DND-41 (cell line): ENCODE measurements around the gene YPEL5.

Experiments used
- EZH2 ChIP-seq: IDR thresholded peaks from 3 replicates; pipeline ENCODE4 v1.6.1; 2012; ENCODE audit warnings: borderline replicate concordance, low read depth, mild to moderate bottlenecking, moderate library complexity, low read length, inconsistent platforms; ENCODE audit not compliant: severe bottlenecking
- TF ChIP-seq, protein P1 (sequence below): IDR thresholded peaks from 2 replicates; pipeline ENCODE4 v1.5.1; 2012; ENCODE audit warnings: borderline replicate concordance, low read length, moderate library complexity, mild to moderate bottlenecking; ENCODE audit not compliant: poor library complexity, severe bottlenecking; ENCODE audit errors: extremely low read depth

DNA sequence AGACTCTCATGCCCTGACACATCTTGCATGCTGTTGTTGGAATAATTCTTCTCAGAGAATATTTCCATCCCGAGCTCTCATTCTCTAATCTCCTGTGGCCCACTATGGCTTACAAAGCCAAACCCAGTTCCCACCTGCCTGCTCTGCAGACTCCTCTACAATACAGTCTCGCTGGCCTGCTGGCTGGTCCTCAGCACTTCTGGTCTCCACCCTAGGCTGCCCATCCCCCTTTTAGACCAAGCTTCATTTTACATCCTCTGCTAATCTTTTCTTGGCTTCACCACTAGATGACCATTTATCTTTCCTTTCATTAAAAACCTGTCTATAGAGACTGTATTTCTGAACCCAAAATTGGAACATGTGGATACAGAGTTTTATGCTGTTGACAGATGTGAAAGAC lies 42.5 kb upstream of the YPEL5 start:
- TF ChIP-seq EZH2: no peak
- TF ChIP-seq, protein P1, sequence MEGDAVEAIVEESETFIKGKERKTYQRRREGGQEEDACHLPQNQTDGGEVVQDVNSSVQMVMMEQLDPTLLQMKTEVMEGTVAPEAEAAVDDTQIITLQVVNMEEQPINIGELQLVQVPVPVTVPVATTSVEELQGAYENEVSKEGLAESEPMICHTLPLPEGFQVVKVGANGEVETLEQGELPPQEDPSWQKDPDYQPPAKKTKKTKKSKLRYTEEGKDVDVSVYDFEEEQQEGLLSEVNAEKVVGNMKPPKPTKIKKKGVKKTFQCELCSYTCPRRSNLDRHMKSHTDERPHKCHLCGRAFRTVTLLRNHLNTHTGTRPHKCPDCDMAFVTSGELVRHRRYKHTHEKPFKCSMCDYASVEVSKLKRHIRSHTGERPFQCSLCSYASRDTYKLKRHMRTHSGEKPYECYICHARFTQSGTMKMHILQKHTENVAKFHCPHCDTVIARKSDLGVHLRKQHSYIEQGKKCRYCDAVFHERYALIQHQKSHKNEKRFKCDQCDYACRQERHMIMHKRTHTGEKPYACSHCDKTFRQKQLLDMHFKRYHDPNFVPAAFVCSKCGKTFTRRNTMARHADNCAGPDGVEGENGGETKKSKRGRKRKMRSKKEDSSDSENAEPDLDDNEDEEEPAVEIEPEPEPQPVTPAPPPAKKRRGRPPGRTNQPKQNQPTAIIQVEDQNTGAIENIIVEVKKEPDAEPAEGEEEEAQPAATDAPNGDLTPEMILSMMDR: no peak
